Nephron progenitor cell (in vitro differentiated cells): ENCODE measurements around the gene NEK8.

Experiments used
- DNase-seq: peaks from one replicate; pipeline ENCODE4 v3.0.0; 2021
- H3K27ac Mint-ChIP-seq: 2 replicates; pipeline ENCODE4 v1.8.0; 2021; ENCODE audit warnings: mild to moderate bottlenecking, moderate library complexity, mixed read lengths
- H3K27me3 Mint-ChIP-seq: 2 replicates; pipeline ENCODE4 v1.8.0; 2021; ENCODE audit warnings: mild to moderate bottlenecking, low read depth, mixed read lengths; ENCODE audit not compliant: poor library complexity
- H3K36me3 Mint-ChIP-seq: 2 replicates; pipeline ENCODE4 v1.8.0; 2021; ENCODE audit warnings: low read depth, mixed read lengths
- H3K4me1 Mint-ChIP-seq: 2 replicates; pipeline ENCODE4 v1.8.0; 2021; ENCODE audit warnings: mixed read lengths
- H3K4me3 Mint-ChIP-seq: 2 replicates; pipeline ENCODE4 v1.8.0; 2021; ENCODE audit warnings: mild to moderate bottlenecking, moderate library complexity, mixed read lengths
- H3K9me3 Mint-ChIP-seq: 2 replicates; pipeline ENCODE4 v1.8.0; 2021; ENCODE audit warnings: mild to moderate bottlenecking, moderate library complexity, mixed read lengths
- TF ChIP-seq, protein P1 (sequence below): fragments of 200-600 bp; sonication (generic); IDR thresholded peaks from 2 replicates; pipeline ENCODE4 v1.5.0; 2021; ENCODE audit warnings: antibody characterized with exemption

Gene NEK8

DNA sequence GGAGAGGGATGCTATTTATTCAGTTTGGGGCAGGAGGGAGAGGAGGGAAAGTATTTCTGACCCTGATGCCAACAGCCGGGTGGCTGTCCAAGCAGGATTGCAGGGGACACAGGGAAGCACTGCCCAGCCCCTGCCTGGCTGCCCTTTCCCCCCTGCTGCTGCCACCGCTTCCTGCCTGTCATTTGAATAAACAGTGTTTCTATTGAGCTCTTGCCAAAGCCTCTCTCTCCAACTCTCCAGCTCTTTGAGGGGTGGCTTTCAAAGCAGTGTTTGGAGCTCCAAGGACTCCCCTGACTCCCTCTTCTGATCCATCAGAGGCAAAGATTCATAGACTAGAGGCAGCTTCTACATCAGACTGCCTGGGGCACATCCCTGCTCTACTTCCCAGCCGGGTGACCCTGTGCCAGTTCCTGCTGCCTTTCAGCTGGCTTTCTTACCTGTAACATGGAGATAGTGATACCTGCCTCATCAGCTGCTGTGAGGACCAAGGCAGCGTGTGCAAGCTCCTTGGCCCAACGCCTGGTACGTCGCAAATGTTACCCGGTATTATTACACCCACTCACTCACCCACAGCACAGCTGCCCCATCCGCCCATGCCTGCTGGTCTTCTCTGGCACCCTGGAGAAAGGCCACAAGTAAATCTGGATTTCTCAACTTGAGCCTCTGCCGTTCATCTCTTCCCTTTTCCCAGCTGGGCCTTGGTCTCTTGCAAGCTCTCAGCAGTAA, 26.4 kb upstream of the NEK8 start:
- Mint-ChIP-seq H3K27me3 (peaks cover 4% of the 10 kb centered on the region), H3K9me3 (no peaks in the 10 kb centered on the region), H3K27ac (peak overlapping the region; percentile 97), H3K4me3 (no peak overlapping the region), H3K36me3 (peaks cover 47% of the 10 kb centered on the region), H3K4me1 (peaks cover 8% of the 10 kb centered on the region)
- TF ChIP-seq, protein P1, sequence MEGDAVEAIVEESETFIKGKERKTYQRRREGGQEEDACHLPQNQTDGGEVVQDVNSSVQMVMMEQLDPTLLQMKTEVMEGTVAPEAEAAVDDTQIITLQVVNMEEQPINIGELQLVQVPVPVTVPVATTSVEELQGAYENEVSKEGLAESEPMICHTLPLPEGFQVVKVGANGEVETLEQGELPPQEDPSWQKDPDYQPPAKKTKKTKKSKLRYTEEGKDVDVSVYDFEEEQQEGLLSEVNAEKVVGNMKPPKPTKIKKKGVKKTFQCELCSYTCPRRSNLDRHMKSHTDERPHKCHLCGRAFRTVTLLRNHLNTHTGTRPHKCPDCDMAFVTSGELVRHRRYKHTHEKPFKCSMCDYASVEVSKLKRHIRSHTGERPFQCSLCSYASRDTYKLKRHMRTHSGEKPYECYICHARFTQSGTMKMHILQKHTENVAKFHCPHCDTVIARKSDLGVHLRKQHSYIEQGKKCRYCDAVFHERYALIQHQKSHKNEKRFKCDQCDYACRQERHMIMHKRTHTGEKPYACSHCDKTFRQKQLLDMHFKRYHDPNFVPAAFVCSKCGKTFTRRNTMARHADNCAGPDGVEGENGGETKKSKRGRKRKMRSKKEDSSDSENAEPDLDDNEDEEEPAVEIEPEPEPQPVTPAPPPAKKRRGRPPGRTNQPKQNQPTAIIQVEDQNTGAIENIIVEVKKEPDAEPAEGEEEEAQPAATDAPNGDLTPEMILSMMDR = no peak
- no peak for DNase-seq

GRCh38 chr17:28702752-28703150, 25.8 kb upstream of the NEK8 start:
- TF ChIP-seq, protein P1 = no peak
- peaks cover 4% of the 10 kb centered on the region for H3K27me3 Mint-ChIP-seq
- no peak overlapping the region for H3K4me3 Mint-ChIP-seq
- DNase-seq = no peak
- H3K9me3 Mint-ChIP-seq = no peaks in the 10 kb centered on the region
- H3K36me3 Mint-ChIP-seq = peaks cover 42% of the 10 kb centered on the region
- H3K27ac Mint-ChIP-seq = peak overlapping the region; percentile 97
- peaks cover 14% of the 10 kb centered on the region for H3K4me1 Mint-ChIP-seq

GRCh38 chr17:28703552-28704218, 24.9 kb upstream of the NEK8 start:
- Mint-ChIP-seq H3K4me3 (no peak overlapping the region), H3K27me3 (peaks cover 3% of the 10 kb centered on the region), H3K27ac (peak overlapping the region; percentile 91), H3K4me1 (peaks cover 21% of the 10 kb centered on the region), H3K36me3 (peaks cover 41% of the 10 kb centered on the region), H3K9me3 (no peaks in the 10 kb centered on the region)
- TF ChIP-seq, protein P1 = no peak
- DNase-seq = no peak

DNA sequence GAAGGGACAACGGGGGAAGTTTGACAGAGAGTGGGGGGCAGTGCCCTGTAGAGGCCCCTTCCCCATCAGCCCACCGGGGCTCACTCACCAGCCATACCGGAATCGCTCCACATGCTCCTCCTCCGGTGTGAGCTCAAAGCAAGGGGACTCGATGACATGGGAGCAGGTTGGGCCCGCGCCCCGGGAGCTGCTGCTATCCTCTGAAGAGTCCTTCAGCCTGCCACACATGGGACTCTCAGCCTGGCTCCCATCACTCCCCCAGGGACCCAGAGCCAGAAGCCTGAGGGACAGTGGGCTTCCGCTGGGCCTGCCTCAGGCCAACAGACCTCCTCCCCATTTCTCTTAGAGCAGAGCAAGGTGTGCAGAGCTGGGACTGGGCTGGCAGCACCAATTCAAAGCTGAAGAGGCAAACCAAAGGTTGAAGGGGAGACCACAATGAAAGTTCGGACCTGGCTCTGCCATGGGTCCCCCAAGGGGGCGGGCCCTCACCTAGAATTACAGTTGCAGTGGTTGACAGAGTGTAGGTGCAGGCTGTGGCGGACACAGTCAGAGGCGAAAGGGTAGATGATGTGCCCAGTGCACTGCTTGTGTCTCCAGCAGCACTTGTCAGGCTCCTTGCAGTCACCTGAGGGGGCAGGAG, 24.2 kb upstream of the NEK8 start:
- Mint-ChIP-seq H3K36me3 (peaks cover 35% of the 10 kb centered on the region), H3K27me3 (peaks cover 3% of the 10 kb centered on the region), H3K9me3 (no peaks in the 10 kb centered on the region), H3K27ac (peak overlapping the region; percentile 91), H3K4me1 (peaks cover 21% of the 10 kb centered on the region), H3K4me3 (no peak overlapping the region)
- DNase-seq = no peak
- TF ChIP-seq, protein P1 = no peak

DNA sequence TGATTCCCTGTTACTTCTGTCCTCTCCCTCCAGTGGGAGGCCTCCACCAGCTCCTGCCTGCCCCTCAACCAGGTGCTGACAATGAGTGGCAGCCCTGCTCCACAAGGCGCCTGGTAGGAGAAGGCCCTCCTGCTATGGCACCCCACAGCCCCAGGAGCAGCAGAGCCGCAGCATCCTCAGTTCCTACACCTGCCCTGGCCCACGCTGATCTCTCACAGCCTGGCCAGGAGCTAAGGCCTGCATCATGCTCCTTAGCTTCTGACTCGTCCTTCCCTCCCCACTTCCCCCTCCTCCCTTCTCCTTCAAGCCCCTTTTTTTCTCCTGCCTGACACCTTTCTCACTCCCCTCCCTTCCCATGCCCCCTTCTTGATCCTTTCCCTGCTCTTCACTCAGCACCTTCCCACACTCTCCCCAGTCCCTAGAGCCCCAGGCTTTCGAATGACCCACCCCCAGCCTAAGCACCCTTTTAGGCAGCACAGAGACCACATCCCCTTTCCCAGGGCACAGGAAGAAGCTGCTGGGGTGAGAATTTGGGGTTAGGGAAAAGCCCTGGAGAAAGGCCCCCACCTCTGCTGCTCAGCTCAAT, 23.4 kb upstream of the NEK8 start:
- Mint-ChIP-seq H3K27me3 (peaks cover 3% of the 10 kb centered on the region), H3K4me3 (no peak overlapping the region), H3K9me3 (no peaks in the 10 kb centered on the region), H3K36me3 (peaks cover 26% of the 10 kb centered on the region), H3K27ac (peak overlapping the region; percentile 91), H3K4me1 (peaks cover 25% of the 10 kb centered on the region)
- DNase-seq = no peak
- TF ChIP-seq, protein P1 = no peak
